Left ventricle myocardium superior (tissue), 1 donor: Measurements from ENCODE around the gene PARN. TPM values are rescaled to one million over a fixed set of nuclear protein-coding genes. Genes with fewer than 3 reads are reported as not detected.

Source experiments
- ATAC-seq: fragments of 200-7000 bp; cut with Tn5 transposase; one replicate; pipeline ENCODE4 v1.9.1; 2020; ENCODE audit warnings: mild to moderate bottlenecking, moderate library complexity
- DNase-seq: peaks from one replicate; pipeline ENCODE4 v3.0.0-alpha.2; 2020
- intact Hi-C: fragments of 100-400 bp; cut with micrococcal nuclease; formaldehyde crosslinking; loops from one replicate; pipeline ENCODE4 v1.11.0; 2022
- total RNA-seq: library from RNA; stranded (reverse); fragmentation: NEBNext Ultra II Directional; extraction: Animal tissue kit (Norgen Biotek cat#: 25700); gene quantifications from one replicate; pipeline ENCODE4 v1.2.1, GENCODE V29; 2021
- donor health status: DM: no; HTN: yes; CAD: no; lungs with severe emphysema.

PARN gene
- total RNA-seq, 1 donor from 2014 or later = 17.6 TPM

GRCh38 chr16:14510581-14510938, 119.5 kb downstream of the PARN start:
- intact Hi-C loops = no loop called here
- no peak for DNase-seq
- ATAC-seq = peak; percentile 59

GRCh38 chr16:14509675-14510132, 120.4 kb downstream of the PARN start:
- intact Hi-C loops = no loop called here
- ATAC-seq (no peak), DNase-seq (no peak)

GRCh38 chr16:14509055-14509454, 121.0 kb downstream of the PARN start:
- ATAC-seq (peak; percentile 38), DNase-seq (no peak)
- intact Hi-C loops = no loop called here

- no peak for DNase-seq
- no peak for ATAC-seq
- intact Hi-C loops = no loop called here
These were observed 124.2 kb downstream of the PARN start for GRCh38 chr16:14505846-14506245.

GRCh38 chr16:14502932-14503741, 126.9 kb downstream of the PARN start:
- intact Hi-C loops = no loop called here
- no peak for DNase-seq
- ATAC-seq = no peak

GRCh38 chr16:14502256-14502875, 127.7 kb downstream of the PARN start:
- ATAC-seq = no peak
- DNase-seq = no peak
- intact Hi-C loops = no loop called here

- intact Hi-C loops = no loop called here
- DNase-seq (peak; percentile 92), ATAC-seq (peak; percentile 94)
These were observed 128.5 kb downstream of the PARN start for GRCh38 chr16:14501331-14502255.

- intact Hi-C loops = no loop called here
- ATAC-seq = no peak
- DNase-seq = no peak
These were observed 129.3 kb downstream of the PARN start for GRCh38 chr16:14500791-14501190.

- intact Hi-C loops = no loop called here
- ATAC-seq = no peak
- no peak for DNase-seq
These were observed 130.9 kb downstream of the PARN start for GRCh38 chr16:14499110-14499509.

GRCh38 chr16:14497245-14498082, 132.6 kb downstream of the PARN start:
- intact Hi-C loops = no loop called here
- no peak for ATAC-seq
- DNase-seq = no peak

- DNase-seq = peak; percentile 41
- ATAC-seq = peak; percentile 68
- intact Hi-C loops = no loop called here
These were observed 133.3 kb downstream of the PARN start for GRCh38 chr16:14496786-14497185.

- intact Hi-C loops = no loop called here
- ATAC-seq (peak; percentile 44), DNase-seq (no peak)
These were observed 133.9 kb downstream of the PARN start for GRCh38 chr16:14496047-14496770.

GRCh38 chr16:14495213-14496046, 134.6 kb downstream of the PARN start:
- no peak for ATAC-seq
- intact Hi-C loops = no loop called here
- no peak for DNase-seq

GRCh38 chr16:14494396-14494966, 135.6 kb downstream of the PARN start:
- intact Hi-C loops = no loop called here
- no peak for DNase-seq
- ATAC-seq = no peak

GRCh38 chr16:14493791-14494190, 136.3 kb downstream of the PARN start:
- no peak for ATAC-seq
- no peak for DNase-seq
- intact Hi-C loops = no loop called here

GRCh38 chr16:14492614-14493013, 137.4 kb downstream of the PARN start:
- ATAC-seq (no peak), DNase-seq (no peak)
- intact Hi-C loops = no loop called here

- DNase-seq (no peak), ATAC-seq (no peak)
- intact Hi-C loops = no loop called here
These were observed 138.1 kb downstream of the PARN start for GRCh38 chr16:14491861-14492529.
